HCT116 (cell line): ENCODE results near the gene RBPMS2. TPM values are rescaled to one million over a fixed set of nuclear protein-coding genes. Genes with fewer than 3 reads are reported as not detected.

Experiments
- ATAC-seq: fragments of 200-7000 bp; cut with Tn5 transposase; 2 replicates; pipeline ENCODE4 v1.9.1; 2020; ENCODE audit warnings: mild to moderate bottlenecking, moderate library complexity
- BruUV-seq: library from RNA; stranded (reverse); fragments of 400-500 nt; replicated peaks from 2 replicates; lab custom pipeline; 2021; lab: Mats Ljungman, UMichigan
- CTCF ChIA-PET: fragments of 300-600 bp; sonication (Branson Sonifier 250); formaldehyde crosslinking; loops from one replicate; lab custom pipeline; 2021; ENCODE audit warnings: antibody characterized with exemption; lab: Charles Lee
- POLR2A ChIA-PET: fragments of 300-600, 350-600 bp; sonication (Branson Sonifier 250); formaldehyde crosslinking; loops from one replicate; lab custom pipeline; 2021; ENCODE audit warnings: antibody characterized with exemption; lab: Charles Lee
- RAD21 ChIA-PET, 2 experiments: fragments of 300-600 bp; sonication (Branson Sonifier 250); formaldehyde crosslinking; loops; one replicate each; lab custom pipeline; 2023; ENCODE audit warnings: low total read pairs in 2 of 2; ENCODE audit not compliant: uncharacterized antibody in 2 of 2, unreplicated experiment in 2 of 2, low non-redundant PET in 1 of 2; lab: Charles Lee
- DNase-seq: peaks from one replicate; pipeline ENCODE4 v3.0.0-alpha.2; 2010; ENCODE audit warnings: low read depth, low spot score
- H2AFZ ChIP-seq: fragments of 200-600 bp; shearing (Covaris generic), sonication (generic); 2 replicates; pipeline ENCODE4 v1.6.1; 2017; ENCODE audit warnings: low read depth, mixed run types, mixed read lengths, antibody characterized with exemption, low read length; ENCODE audit not compliant: poor library complexity, severe bottlenecking
- H3K27ac ChIP-seq: 2 replicates; pipeline ENCODE4 v1.5.1; 2012; ENCODE audit warnings: low read depth, low read length
- H3K27me3 ChIP-seq: fragments of 200-600 bp; sonication (generic); 2 replicates; pipeline ENCODE4 v1.6.1; 2016; ENCODE audit warnings: mixed run types, low read length, mixed read lengths; ENCODE audit not compliant: insufficient read depth
- H3K36me3 ChIP-seq, 2 experiments: fragments of 200-500 bp in 1 of 2; fragments of 200-600 bp in 1 of 2; sonication (Bioruptor generic) in 1 of 2; sonication (generic) in 1 of 2; 2 replicates each; pipeline versions ENCODE4 v1.5.1 to v1.6.1; 2014 to 2016; ENCODE audit warnings: low read length in 2 of 2, inconsistent platforms in 1 of 2, mixed read lengths in 1 of 2, mixed run types in 1 of 2; ENCODE audit not compliant: insufficient read depth in 2 of 2, control insufficient read depth in 1 of 2
- H3K4me1 ChIP-seq, 2 experiments: fragments of 200-600 bp in 1 of 2; sonication (generic) in 1 of 2; 2 replicates each; pipeline versions ENCODE4 v1.5.1 to v1.6.1; 2012 to 2017; ENCODE audit warnings: low read length in 2 of 2, inconsistent platforms in 1 of 2, mild to moderate bottlenecking in 1 of 2, mixed read lengths in 1 of 2, mixed run types in 1 of 2, moderate library complexity in 1 of 2; ENCODE audit not compliant: insufficient read depth in 2 of 2, control insufficient read depth in 1 of 2
- H3K4me2 ChIP-seq: fragments of 200-600 bp; sonication (generic); 2 replicates; pipeline ENCODE4 v1.6.1; 2017; ENCODE audit warnings: mixed run types, low read length, mixed read lengths
- H3K4me3 ChIP-seq, 2 experiments: fragments of 200-600 bp in 1 of 2; sonication (generic) in 1 of 2; replicated peaks in 1 of 2; 2 replicates each; pipeline ENCODE4 v1.5.1; 2011 to 2016; ENCODE audit warnings: low read length in 2 of 2, control low read depth in 1 of 2, low read depth in 1 of 2, mild to moderate bottlenecking in 1 of 2, mixed read lengths in 1 of 2, mixed run types in 1 of 2
- H3K79me2 ChIP-seq: fragments of 200-600 bp; sonication (generic); 2 replicates; pipeline ENCODE4 v1.6.1; 2017; ENCODE audit warnings: mild to moderate bottlenecking, mixed run types, low read length, moderate library complexity, mixed read lengths; ENCODE audit not compliant: insufficient read depth
- H3K9ac ChIP-seq: fragments of 200-600 bp; sonication (generic); 2 replicates; pipeline ENCODE4 v1.6.1; 2016; ENCODE audit warnings: low read length, mixed read lengths
- H3K9me2 ChIP-seq: fragments of 200-600 bp; sonication (generic), shearing (Covaris generic); 2 replicates; pipeline ENCODE4 v1.6.1; 2017; ENCODE audit warnings: mixed run types, mild to moderate bottlenecking, moderate library complexity; ENCODE audit not compliant: insufficient read depth
- H3K9me3 ChIP-seq, 2 experiments: fragments of 200-500 bp in 1 of 2; fragments of 200-600 bp in 1 of 2; sonication (Bioruptor generic) in 1 of 2; sonication (generic) in 1 of 2; 2 replicates each; pipeline ENCODE4 v1.6.1; 2014 to 2017; ENCODE audit warnings: low read length in 2 of 2, mixed read lengths in 2 of 2, inconsistent platforms in 1 of 2, low read depth in 1 of 2, mild to moderate bottlenecking in 1 of 2, mixed run types in 1 of 2, moderate library complexity in 1 of 2; ENCODE audit not compliant: control insufficient read depth in 1 of 2, insufficient read depth in 1 of 2
- H4K20me1 ChIP-seq: fragments of 200-600 bp; sonication (generic), shearing (Covaris generic); 2 replicates; pipeline ENCODE4 v1.6.1; 2017; ENCODE audit warnings: mixed run types, mild to moderate bottlenecking, moderate library complexity; ENCODE audit not compliant: insufficient read depth
- ATF3 ChIP-seq: IDR thresholded peaks from 2 replicates; pipeline ENCODE4 v1.6.1; 2012
- CEBPB ChIP-seq: IDR thresholded peaks from 2 replicates; pipeline ENCODE4 v1.6.1; 2012; ENCODE audit warnings: low read depth
- ELF1 ChIP-seq: IDR thresholded peaks from 2 replicates; pipeline ENCODE4 v1.6.1; 2012; ENCODE audit warnings: low read depth, borderline replicate concordance
- MAX ChIP-seq: IDR thresholded peaks from 2 replicates; pipeline ENCODE4 v1.6.1; 2012
- REST ChIP-seq: IDR thresholded peaks from 2 replicates; pipeline ENCODE4 v1.6.1; 2012; ENCODE audit warnings: low read depth
- TCF7L2 ChIP-seq: IDR thresholded peaks from 2 replicates; pipeline ENCODE4 v1.7.0; 2011; ENCODE audit warnings: borderline replicate concordance, inconsistent platforms; ENCODE audit not compliant: insufficient read depth, insufficient read length; ENCODE audit errors: extremely low read depth
- YY1 ChIP-seq: IDR thresholded peaks from 2 replicates; pipeline ENCODE4 v1.6.1; 2011; ENCODE audit warnings: low read length, low read depth, moderate library complexity, mild to moderate bottlenecking; ENCODE audit not compliant: insufficient replicate concordance; ENCODE audit errors: extremely low read depth
- ZFX ChIP-seq: fragments of 450-650 bp; IDR thresholded peaks from 2 replicates; pipeline ENCODE4 v1.6.1; 2017
- intact Hi-C: fragments of 100-400 bp; cut with micrococcal nuclease; formaldehyde crosslinking; loops from 2 replicates; pipeline ENCODE4 v1.10.0; 2022
- total RNA-seq: library from RNA; stranded (reverse); gene quantifications from one replicate; pipeline ENCODE4 v1.2.1, GENCODE V29; 2021; ENCODE audit not compliant: unreplicated experiment

RBPMS2 gene
- total RNA-seq, 1 experiment from 2014 or later: 11.6 TPM

- no peaks in the 10 kb centered on the region for H3K9me3 ChIP-seq
- POLR2A ChIA-PET: no interaction called here
Measured at GRCh38 chr15:64791401-64791800, 16.0 kb upstream of the RBPMS2 start.

More at GRCh38 chr15:64791401-64791800, 16.0 kb upstream of the RBPMS2 start:
- no peak overlapping the region for H2AFZ ChIP-seq
- DNase-seq: no peak
- H3K9me2 ChIP-seq: no peaks in the 10 kb centered on the region
- H3K4me2 ChIP-seq: no peak overlapping the region
- RAD21 ChIA-PET: interaction anchor here in 1 of 2 experiments (0.6 kb wide), 1 partner anchor 12 kb away, joined by 3 read pairs; no protein-coding TSS in a partner anchor
- H4K20me1 ChIP-seq: no peaks in the 10 kb centered on the region
- no peak for TF ChIP-seq ATF3
- TF ChIP-seq ZFX: no peak
- TF ChIP-seq CEBPB: no peak
- no peak for TF ChIP-seq ELF1
- no peak for TF ChIP-seq MAX
- no peak for TF ChIP-seq REST
- TF ChIP-seq TCF7L2: no peak
- TF ChIP-seq YY1: no peak
- TF ChIP-seq, all 23 proteins: peak for 0
- intact Hi-C loops: no loop called here
- CTCF ChIA-PET: no interaction called here
- Histone ChIP-seq H3K9ac (no peak overlapping the region), H3K27me3 (no peaks in the 10 kb centered on the region), H3K79me2 (no peaks in the 10 kb centered on the region), H3K4me3 (no peak overlapping the region), H3K36me3 (no peaks in the 10 kb centered on the region), H3K27ac (no peak overlapping the region), H3K4me1 (peaks cover 0 to 4% of the 10 kb centered on the region in 2 experiments; a peak in 1 of 4 replicates)
- no TSS peak for BruUV-seq
- ATAC-seq: no peak
